Muscle of leg (tissue), 11 donors: ENCODE data around the gene KCND2. TPM values are rescaled to one million over a fixed set of nuclear protein-coding genes. Genes with fewer than 3 reads are reported as not detected.

Experiments
- DNase-seq: peaks from one replicate; pipeline ENCODE4 v3.0.0; 2013
- H3K27ac ChIP-seq: one replicate; pipeline ENCODE4 v1.5.1; 2013; ENCODE audit warnings: mild to moderate bottlenecking, low read length, control low read depth
- H3K27me3 ChIP-seq: one replicate; pipeline ENCODE4 v1.6.1; 2013; ENCODE audit warnings: low read length; ENCODE audit not compliant: control insufficient read depth, insufficient read depth
- H3K36me3 ChIP-seq: one replicate; pipeline ENCODE4 v1.6.1; 2013; ENCODE audit warnings: low read length; ENCODE audit not compliant: control insufficient read depth, insufficient read depth
- H3K4me1 ChIP-seq: one replicate; pipeline ENCODE4 v1.6.1; 2013; ENCODE audit warnings: low read length; ENCODE audit not compliant: control insufficient read depth, insufficient read depth
- H3K4me3 ChIP-seq: one replicate; pipeline ENCODE4 v1.5.1; 2013; ENCODE audit warnings: low read length, control low read depth
- H3K9me3 ChIP-seq: replicated peaks from 2 replicates; pipeline ENCODE4 v1.6.1; 2013; ENCODE audit warnings: low read depth, low read length; ENCODE audit not compliant: control insufficient read depth
- WGBS: methylation state at CpG from one replicate; pipeline ENCODE4 v1.1.5; 2013; ENCODE audit warnings: missing lambda C conversion rate; ENCODE audit not compliant: insufficient coverage; 5-methylcytosine and 5-hydroxymethylcytosine counted together
- polyA plus RNA-seq, 8 donors: library from polyadenylated mRNA; unstranded; fragments of 120-200 nt; gene quantifications; one replicate each; pipeline versions ENCODE4 v1.2.1 to v1.2.3, GENCODE V29; 2013; ENCODE audit warnings: inconsistent platforms in 1 of 8, low replicate concordance in 1 of 8; ENCODE audit not compliant: insufficient read length in 8 of 8, insufficient read depth in 1 of 8
- total RNA-seq: library from RNA; stranded (reverse); fragments of 120-200 nt; gene quantifications from one replicate; pipeline ENCODE4 v1.2.4, GENCODE V29; 2013

The KCND2 gene
- total and polyA plus RNA-seq, 9 donors: 0.50 to 1.3 (median 0.88) TPM

- Histone ChIP-seq H3K4me3 (no peak overlapping the region), H3K4me1 (no peaks in the 10 kb centered on the region), H3K27me3 (no peaks in the 10 kb centered on the region), H3K36me3 (no peaks in the 10 kb centered on the region), H3K9me3 (no peaks in the 10 kb centered on the region), H3K27ac (no peak overlapping the region)
- DNase-seq: no peak
- WGBS: no CpG with 5 or more reads among the region's 1 CpG
Observed at GRCh38 chr7:120709972-120710320, 437.0 kb downstream of the KCND2 start.

GRCh38 chr7:120714945-120715344, 442.0 kb downstream of the KCND2 start:
- no peak for DNase-seq
- WGBS: no CpG with 5 or more reads among the region's 3 CpGs
- no peaks in the 10 kb centered on the region for H3K9me3 ChIP-seq

GRCh38 chr7:120716307-120716706, 443.3 kb downstream of the KCND2 start:
- H3K27ac ChIP-seq: no peak overlapping the region
- H3K36me3 ChIP-seq: no peaks in the 10 kb centered on the region
- H3K27me3 ChIP-seq: no peaks in the 10 kb centered on the region
- no peaks in the 10 kb centered on the region for H3K4me1 ChIP-seq
- no peaks in the 10 kb centered on the region for H3K9me3 ChIP-seq
- no peak for DNase-seq
- no CpG with 5 or more reads among the region's 2 CpGs for WGBS
- no peak overlapping the region for H3K4me3 ChIP-seq

More at GRCh38 chr7:120714945-120715344, 442.0 kb downstream of the KCND2 start:
- Histone ChIP-seq H3K4me1 (no peaks in the 10 kb centered on the region), H3K27ac (no peak overlapping the region), H3K36me3 (no peaks in the 10 kb centered on the region), H3K4me3 (no peak overlapping the region), H3K27me3 (no peaks in the 10 kb centered on the region)

- WGBS: 100% methylated on average over 1 of the region's 4 CpGs
- DNase-seq: no peak
Observed at GRCh38 chr7:120717166-120717565, 444.2 kb downstream of the KCND2 start.

GRCh38 chr7:120718361-120718760, 445.4 kb downstream of the KCND2 start:
- Histone ChIP-seq H3K36me3 (no peaks in the 10 kb centered on the region), H3K4me1 (no peaks in the 10 kb centered on the region), H3K27ac (no peak overlapping the region), H3K27me3 (no peaks in the 10 kb centered on the region), H3K9me3 (no peaks in the 10 kb centered on the region), H3K4me3 (no peak overlapping the region)
- DNase-seq: no peak
- no CpG with 5 or more reads among the region's 2 CpGs for WGBS

More at GRCh38 chr7:120717166-120717565, 444.2 kb downstream of the KCND2 start:
- no peak overlapping the region for H3K4me3 ChIP-seq
- no peaks in the 10 kb centered on the region for H3K27me3 ChIP-seq
- no peak overlapping the region for H3K27ac ChIP-seq
- no peaks in the 10 kb centered on the region for H3K9me3 ChIP-seq
- H3K4me1 ChIP-seq: no peaks in the 10 kb centered on the region
- no peaks in the 10 kb centered on the region for H3K36me3 ChIP-seq

- Histone ChIP-seq H3K36me3 (no peaks in the 10 kb centered on the region), H3K9me3 (no peaks in the 10 kb centered on the region), H3K27ac (no peak overlapping the region), H3K4me3 (no peak overlapping the region), H3K4me1 (no peaks in the 10 kb centered on the region), H3K27me3 (no peaks in the 10 kb centered on the region)
- DNase-seq: no peak
- WGBS: 78% methylated on average over 2 of the region's 2 CpGs
Observed at GRCh38 chr7:120720317-120720716, 447.3 kb downstream of the KCND2 start.

GRCh38 chr7:120723465-120724385, 450.8 kb downstream of the KCND2 start:
- no peaks in the 10 kb centered on the region for H3K27me3 ChIP-seq
- no peaks in the 10 kb centered on the region for H3K36me3 ChIP-seq
- DNase-seq: no peak
- H3K9me3 ChIP-seq: no peaks in the 10 kb centered on the region
- H3K4me1 ChIP-seq: no peaks in the 10 kb centered on the region
- H3K27ac ChIP-seq: no peak overlapping the region
- no peak overlapping the region for H3K4me3 ChIP-seq
- no CpG with 5 or more reads among the region's 1 CpG for WGBS

GRCh38 chr7:120724448-120724847, 451.5 kb downstream of the KCND2 start:
- Histone ChIP-seq H3K4me1 (no peaks in the 10 kb centered on the region), H3K36me3 (no peaks in the 10 kb centered on the region), H3K27me3 (no peaks in the 10 kb centered on the region), H3K27ac (peak overlapping the region; percentile 14), H3K9me3 (no peaks in the 10 kb centered on the region), H3K4me3 (no peak overlapping the region)
- WGBS: 14% methylated on average over 1 of the region's 2 CpGs
- DNase-seq: no peak

- H3K4me1 ChIP-seq: no peaks in the 10 kb centered on the region
- H3K27ac ChIP-seq: no peak overlapping the region
- no CpG with 5 or more reads among the region's 2 CpGs for WGBS
- no peak overlapping the region for H3K4me3 ChIP-seq
- H3K36me3 ChIP-seq: no peaks in the 10 kb centered on the region
- H3K27me3 ChIP-seq: no peaks in the 10 kb centered on the region
- peak; percentile 45 for DNase-seq
- H3K9me3 ChIP-seq: no peaks in the 10 kb centered on the region
Observed at GRCh38 chr7:120724955-120725354, 452.0 kb downstream of the KCND2 start.

GRCh38 chr7:120725376-120726039, 452.5 kb downstream of the KCND2 start:
- H3K27ac ChIP-seq: no peak overlapping the region
- no peaks in the 10 kb centered on the region for H3K27me3 ChIP-seq
- no peaks in the 10 kb centered on the region for H3K9me3 ChIP-seq
- WGBS: no CpG with 5 or more reads among the region's 10 CpGs
- no peak overlapping the region for H3K4me3 ChIP-seq
- no peaks in the 10 kb centered on the region for H3K36me3 ChIP-seq
- H3K4me1 ChIP-seq: no peaks in the 10 kb centered on the region
- peak; percentile 80 for DNase-seq
